COLO668 (cell line): Measurements from ENCODE around the gene SLC6A6.
A peak's percentile ranks its signal among the peaks of the same experiment; 100 is the strongest.

Experiments used
- DNase-seq: peaks from one replicate; lab custom pipeline; 2025; ENCODE audit not compliant: unreplicated experiment; lab: John Stamatoyannopoulos, UW

The SLC6A6 gene

GRCh38 chr3:14402304-14402811 is at the start of gene SLC6A6:
SLC6A6 (plus strand) TSS chr3:14402606; CDS start chr3:14443635, 41,029 bp downstream.
- DNase-seq = peak; percentile 97

DNA sequence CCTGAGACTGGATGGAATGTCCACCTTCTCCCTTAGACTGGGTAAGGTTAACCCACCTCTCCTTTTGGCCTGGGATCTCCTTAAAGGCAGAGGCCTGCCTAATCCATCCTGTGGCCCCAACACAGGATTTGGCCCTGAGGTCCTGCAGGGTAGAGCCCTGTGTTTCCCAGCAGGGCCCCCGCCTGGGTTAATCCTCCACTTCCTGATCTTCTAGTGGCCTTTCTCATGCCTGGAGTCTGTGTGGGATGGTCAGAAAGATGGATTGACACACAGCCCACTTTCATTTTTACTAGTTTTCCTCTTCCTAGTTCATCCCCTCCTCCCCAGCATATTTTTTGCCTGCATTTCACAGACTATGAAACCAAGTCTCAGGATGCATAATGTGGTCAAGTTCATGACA is 48.9 kb upstream of the SLC6A6 start:
- DNase-seq = no peak

DNA sequence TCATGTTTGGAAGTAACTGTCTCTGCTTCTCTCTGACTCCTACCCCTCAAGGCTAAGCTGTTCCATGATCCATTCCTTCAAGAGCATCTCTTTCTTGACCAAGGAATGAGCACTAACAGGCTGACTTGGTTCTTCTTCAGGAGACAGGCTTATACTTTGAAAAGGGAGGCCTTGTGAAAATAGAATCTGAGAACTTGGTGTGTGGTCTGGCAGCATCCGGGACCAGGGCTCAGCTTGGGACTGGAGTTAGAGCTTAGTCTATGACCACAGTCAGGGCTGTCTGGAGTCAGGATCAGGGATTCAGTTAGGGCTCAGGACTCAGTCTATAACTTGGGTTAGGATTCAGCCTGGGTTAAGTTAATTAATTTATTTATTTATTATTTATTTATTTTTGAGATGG is 44.9 kb upstream of the SLC6A6 start:
- no peak for DNase-seq

DNA sequence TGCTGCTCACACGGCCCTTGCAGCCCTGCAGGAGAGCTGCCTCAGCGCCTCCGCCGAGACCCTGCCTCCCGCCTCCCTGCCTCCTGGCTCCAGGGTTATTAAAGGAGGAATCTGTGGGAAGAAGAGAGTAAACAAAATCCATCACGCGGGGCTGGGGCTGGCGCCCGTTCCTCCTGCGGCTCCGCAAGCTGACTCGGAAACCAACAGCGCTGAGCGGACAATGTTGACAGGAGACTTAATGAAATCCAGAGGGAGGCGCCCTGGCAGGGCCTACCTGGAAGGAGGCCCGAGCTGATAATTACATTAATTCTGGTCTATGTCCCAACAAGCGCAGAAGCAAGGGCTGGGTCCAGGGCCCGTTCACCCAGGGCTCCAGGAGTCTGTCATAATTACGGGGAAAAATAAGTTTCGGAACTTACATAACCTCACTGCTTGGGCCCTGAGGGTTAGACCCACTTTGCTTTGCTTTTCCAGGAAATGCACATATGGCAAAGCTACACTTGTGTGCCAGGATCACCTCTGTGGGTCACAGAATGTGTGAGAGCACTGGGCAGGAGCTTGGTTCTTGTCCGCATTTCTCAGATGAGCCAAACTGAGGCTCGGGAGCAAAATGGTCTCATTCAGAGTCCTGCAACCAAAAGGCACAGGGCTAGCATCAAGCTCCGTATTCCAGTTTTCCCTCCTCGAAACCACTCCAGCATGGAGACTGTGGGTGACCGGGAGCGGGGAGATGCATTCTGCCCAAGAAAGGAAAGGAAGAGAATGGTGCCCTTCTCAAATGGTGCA is 43.8 kb upstream of the SLC6A6 start:
- no peak for DNase-seq

DNA sequence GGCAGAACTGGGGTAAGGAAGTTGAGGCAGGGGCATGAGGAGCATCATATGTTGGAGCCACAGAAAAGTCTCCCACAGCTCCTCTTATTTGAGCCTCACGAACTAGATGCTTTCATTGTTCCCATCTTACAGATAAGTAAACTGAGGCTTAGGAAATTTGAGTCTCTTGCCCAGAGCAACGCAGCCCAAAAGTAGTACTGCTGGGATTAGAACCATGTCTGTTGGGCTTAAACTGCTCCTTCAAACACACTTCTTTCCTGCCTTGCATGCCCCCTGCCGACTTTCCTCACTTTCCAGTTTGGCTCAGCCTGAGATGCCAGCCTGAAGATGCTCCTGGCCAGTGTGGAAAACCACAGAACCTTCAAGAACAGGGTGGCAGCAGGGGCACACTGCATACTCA is 43.1 kb upstream of the SLC6A6 start:
- DNase-seq = no peak

DNA sequence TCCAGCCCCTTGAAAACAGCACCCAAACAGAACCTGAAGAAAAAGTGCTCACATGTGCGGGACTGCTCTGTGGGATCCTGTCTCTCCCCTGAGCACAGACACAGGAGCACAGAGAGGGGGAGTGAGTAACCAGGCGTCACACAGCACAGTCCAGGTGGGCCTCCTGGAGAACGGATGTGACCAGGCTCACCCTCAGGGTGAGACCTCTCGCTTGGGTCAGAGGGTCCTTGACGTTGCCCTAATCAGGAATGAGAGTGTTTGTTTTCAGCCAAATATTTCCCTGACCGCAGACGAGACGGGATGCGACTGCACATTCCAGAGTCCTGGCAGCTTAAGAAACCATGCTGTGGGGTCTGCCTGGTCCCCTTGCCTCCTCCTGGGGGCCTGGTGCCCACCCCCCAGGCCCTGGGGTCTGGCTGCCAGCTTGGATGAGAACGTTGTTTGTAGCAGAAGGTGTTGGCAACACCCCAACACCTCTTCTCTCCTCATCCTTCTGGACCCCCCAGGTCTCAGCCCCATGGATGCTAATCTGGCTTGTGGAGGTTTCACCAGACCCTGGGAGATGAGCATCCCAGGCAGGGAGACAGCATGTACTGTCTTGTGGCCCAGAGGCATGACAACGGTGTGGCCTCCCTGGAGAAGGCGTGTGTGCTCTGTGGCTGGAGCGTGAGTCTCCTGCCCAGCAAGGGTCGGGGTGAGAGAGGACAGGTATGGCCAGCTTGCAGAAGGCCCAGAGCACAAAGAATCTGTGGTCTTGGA is 42.1 kb upstream of the SLC6A6 start:
- DNase-seq = no peak

DNA sequence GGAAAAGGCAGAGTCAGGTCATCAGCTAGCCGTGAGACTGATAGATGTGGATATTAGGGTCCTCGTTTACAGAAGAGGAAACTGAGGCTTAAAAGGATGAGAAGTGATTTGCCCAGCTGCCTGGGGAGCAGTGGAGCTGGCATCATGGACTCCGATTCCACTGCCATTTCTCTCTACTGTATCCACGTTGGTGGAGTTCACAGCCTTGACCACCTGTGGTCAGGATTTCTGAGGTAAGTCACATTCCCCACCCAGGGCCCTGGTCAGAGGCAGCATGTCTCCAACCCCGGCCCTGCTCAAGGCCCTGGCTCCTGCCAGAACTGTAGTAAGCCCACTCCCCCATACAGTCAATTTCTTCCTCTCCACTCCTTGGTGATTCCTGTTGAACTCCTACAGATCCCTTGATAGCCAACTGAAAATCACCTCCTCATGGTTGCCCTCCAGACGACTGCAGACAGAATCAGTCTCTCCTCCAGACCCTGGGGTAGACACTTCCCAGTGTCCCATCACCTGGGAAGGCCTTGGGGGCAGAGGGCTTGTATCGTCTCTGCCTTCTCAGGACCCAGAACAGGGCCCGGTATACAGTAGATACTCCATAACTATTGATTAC is 41.2 kb upstream of the SLC6A6 start:
- DNase-seq = no peak

DNA sequence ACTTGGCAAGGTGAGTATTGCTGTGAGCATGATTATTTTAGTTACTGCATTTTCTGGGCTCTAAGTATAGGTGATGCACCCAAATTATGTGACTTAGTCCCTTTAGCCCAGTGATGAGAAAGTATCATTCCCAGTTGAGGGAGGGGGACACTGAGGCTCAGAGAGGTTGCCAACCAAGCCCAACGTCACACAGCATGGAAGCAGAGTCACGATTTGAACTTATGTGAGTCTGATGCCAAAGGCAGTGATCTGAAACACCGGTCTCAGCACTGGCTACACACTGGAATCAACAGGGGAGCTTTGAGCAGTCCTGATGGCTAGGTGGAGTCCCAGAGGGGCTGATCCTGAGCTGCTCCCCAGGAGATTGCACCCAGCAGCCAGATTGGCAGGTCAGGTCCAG is 39.5 kb upstream of the SLC6A6 start:
- no peak for DNase-seq

DNA sequence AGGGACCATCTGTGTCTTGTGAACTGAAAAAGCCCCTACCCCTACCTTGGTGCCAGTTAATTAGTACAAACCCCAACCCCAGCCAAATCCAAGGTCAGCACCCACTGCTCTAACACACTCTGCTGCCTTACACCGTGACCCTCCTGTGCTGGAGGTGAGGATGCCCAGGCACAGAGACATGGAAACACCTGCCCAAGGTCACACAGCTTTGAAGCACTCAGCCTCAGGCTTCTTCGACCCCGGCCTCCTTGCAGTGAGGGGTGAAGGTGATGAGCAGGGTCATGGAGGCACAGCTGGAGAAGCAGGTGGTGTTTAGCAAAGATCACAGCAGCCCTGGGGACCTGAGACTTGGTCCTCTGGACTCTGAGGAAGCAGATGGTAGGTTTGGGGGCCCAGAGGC is 39.0 kb upstream of the SLC6A6 start:
- no peak for DNase-seq

- no peak for DNase-seq
Observed at GRCh38 chr3:14363991-14364390, 38.4 kb upstream of the SLC6A6 start.

DNA sequence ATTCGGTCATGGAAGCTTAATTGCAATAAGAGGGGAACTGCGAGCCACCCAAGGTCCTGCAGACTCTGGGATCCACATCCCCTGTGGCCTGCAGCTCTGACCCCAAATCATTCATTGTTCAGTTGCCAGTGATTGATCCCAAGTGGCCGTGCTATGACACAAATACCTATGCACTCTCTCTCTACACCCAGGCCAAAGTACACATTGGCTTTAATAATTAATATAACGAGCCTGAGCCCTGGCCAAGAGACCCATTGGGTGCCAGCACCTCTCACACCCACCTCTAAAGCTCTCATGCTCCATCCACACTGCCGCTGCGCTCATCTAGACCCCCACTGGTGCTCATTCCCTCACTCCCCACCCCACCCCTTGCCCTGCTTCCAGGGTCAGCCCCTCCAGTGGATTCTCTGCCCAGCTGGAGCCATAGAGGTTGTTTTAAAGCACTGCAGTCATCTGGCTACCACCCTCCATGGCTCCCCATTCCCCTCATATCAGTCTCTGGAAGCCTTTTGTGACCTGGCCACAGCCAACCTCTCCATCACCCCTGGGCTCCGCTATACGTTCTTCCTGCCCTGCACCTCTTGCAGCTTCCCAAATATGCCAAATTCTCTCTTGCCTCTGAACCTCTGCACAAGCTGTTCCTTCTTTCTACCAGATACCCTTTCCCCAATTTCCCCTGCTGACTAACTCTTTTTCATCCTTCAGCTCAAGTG is 37.7 kb upstream of the SLC6A6 start:
- no peak for DNase-seq

DNA sequence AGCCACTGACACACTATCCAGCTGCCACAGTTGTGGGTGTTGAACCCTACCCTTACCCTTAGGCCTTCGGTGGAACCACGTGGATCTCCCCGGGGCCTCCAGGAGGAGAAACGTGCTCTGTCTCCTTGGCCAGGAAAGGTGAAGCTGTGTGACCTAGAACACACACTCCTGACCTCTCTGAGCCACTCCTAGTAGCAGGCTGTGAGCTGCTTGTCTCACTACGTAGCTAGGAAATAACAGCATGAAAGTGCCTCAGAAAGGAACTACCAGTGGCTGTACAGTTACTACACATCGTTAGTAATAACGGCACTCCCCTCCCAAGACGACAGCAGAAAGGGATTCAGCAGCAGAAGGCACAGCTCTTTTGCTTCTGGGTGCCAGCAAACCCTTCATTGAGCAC is 36.2 kb upstream of the SLC6A6 start:
- DNase-seq = no peak

GRCh38 chr3:14366915-14367823 is 35.2 kb upstream of the SLC6A6 start:
- no peak for DNase-seq

- DNase-seq = no peak
Observed at GRCh38 chr3:14368146-14368545, 34.3 kb upstream of the SLC6A6 start.

GRCh38 chr3:14368885-14369284 is 33.5 kb upstream of the SLC6A6 start:
- DNase-seq = no peak

DNA sequence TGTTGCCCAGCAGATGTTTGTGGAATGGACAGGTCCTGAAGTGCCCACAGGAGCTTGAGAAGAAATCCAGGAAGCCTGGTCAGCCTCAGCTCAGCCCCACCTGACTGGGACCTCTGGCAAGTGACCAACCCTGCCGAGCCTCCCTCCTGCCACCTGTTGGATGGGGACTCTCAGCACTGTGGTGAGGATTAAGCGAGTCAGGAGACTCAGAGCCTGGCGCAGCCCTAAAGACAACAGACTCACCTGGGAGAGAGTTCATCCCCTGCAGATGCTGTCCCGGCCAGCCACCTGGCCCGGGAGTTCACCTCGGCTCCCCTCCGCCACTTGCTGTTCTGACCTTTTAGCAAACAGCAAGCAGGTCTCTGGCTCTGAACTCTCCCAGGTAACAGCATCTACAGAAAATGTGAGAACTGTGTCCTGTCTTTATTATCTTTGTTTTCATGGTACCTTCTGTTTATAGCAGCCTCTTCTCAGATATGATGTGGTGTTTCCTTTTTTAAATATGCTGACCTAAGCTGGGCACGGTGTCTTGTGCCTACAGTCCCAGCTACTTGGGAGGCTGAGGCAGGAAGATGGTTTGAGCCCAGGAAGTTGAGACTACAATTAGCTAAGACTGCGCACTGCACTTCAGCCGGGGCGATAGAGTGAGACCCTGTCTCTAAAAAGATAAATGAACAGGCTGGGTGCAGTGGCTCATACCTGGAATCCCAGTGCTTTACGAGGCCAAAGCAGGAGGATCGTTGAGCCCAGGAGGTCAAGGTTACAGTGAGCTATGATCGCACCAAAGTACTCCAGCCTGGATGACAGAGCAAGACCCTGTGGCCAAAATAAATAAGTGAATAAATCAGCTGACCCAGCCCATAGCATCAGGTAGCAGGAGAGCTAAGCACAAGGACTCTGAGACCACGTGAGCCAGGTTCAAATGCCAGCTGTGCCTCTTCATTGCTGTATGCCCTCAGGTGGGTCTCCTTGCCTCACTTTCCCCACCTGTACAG is 32.4 kb upstream of the SLC6A6 start:
- DNase-seq = peak; percentile 71

DNA sequence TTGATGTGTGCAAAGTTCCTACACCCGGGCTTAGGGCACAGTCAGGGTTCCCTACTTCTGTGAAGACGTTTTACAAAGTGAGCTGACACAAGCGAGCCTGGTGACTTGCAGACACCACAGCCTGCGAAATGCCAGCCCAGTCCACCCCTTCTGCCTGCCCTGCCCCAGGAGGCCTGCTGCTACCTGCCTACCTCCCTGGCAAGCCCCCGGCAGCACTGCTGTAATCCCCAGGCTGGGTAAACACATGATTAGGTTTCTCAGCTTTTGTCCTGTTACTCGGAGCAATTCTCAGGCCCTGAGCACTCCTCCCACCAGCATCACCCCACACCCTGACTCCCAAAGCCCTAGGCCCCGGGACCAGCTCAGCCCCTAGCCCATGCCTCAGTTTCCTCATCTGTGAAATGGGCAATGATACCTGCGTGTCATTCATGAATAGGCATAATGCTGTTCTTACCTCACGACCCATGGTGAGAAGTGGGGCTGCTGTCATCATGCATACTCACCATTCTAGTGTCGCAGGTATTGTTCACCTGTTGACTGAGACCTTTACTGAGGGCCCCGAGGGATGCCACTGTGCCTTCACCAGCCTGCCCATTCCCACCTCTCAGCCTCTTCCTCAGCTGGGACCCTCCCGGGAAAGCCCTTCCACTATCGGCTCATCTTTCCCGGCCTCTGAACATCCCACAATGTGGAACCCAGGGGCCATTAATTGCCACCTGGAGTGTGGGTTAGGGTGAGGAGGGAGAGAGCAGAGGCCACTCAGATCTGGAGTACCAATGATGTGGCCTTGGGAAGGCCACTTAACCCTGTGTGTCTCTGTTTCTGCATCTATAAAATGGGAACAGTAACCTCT is 31.5 kb upstream of the SLC6A6 start:
- DNase-seq = peak; percentile 19
